ENCODE measurements around the gene SMAD9. TPM values are rescaled to one million over a fixed set of nuclear protein-coding genes. Genes with fewer than 3 reads are reported as not detected.

The SMAD9 gene
- total and polyA plus RNA-seq, 2 of the 4 experiments (the other 2 are of a cell fraction): 3.2 to 4.8 TPM

DNA sequence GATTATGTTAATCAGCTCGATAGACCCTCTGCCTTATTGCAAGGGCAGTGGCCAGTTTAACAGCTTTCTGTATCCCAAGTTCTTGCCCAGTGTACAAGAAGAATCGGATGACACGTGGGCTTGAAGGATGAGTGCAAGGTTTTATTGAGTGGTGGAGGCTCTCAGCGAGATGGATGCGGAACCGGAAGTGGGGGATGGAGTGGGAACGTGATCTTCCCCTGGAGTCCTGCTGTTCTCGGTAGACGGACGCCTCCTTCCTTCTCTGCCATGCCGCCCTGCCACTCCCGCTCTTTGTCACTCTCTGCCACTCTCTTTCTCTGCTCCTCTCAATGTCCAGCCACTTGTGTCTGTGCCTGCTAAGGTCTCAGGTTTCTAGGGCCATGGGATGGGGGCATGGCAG is 80.1 kb downstream of the SMAD9 start:
- Histone ChIP-seq H4K5ac (ENCODE audit: low read depth, low read length) (no peak overlapping the region), H2AFZ (replicated peaks; ENCODE audit: low read length, poor library complexity) (no peak overlapping the region), H3K79me1 (ENCODE audit: low read depth in 1 of 2, low read length in 2 of 2) (peaks cover 0 to 7% of the 10 kb centered on the region in 2 experiments; a peak in 2 of 4 replicates), H2BK20ac (ENCODE audit: low read depth, low read length) (no peak overlapping the region), H2BK15ac (ENCODE audit: low read depth, low read length) (no peak overlapping the region), H3K4ac (ENCODE audit: low read depth, low read length) (no peak overlapping the region), H2BK5ac (ENCODE audit: low read depth, low read length, poor library complexity, severe bottlenecking) (no peak overlapping the region), H4K20me1 (ENCODE audit: insufficient read depth, low read length) (no peaks in the 10 kb centered on the region), H4K91ac (ENCODE audit: insufficient read depth, low read depth, low read length) (no peak overlapping the region), H3K36me3 (ENCODE audit: control insufficient read depth, insufficient read depth, low read length) (peaks cover 3% of the 10 kb centered on the region; the same call in 1 of the 2 replicates), H3K9me3 (ENCODE audit: control insufficient read depth, insufficient read depth, low read length) (no peaks in the 10 kb centered on the region), H2AK5ac (ENCODE audit: low read depth, low read length) (no peak overlapping the region), H2AK9ac (replicated peaks; ENCODE audit: low read depth, low read length, poor library complexity) (no peak overlapping the region), H3K9me1 (ENCODE audit: insufficient read depth, low read length) (peaks cover 6% of the 10 kb centered on the region; the same call in 1 of the 2 replicates), H3K4me2 (ENCODE audit: low read depth, low read length) (no peak overlapping the region), H3K27ac (ENCODE audit: insufficient read depth, low read length) (no peak overlapping the region), H3K14ac (replicated peaks; ENCODE audit: low read depth, low read length) (no peak overlapping the region), H3K4me1 (ENCODE audit: control insufficient read depth, insufficient read depth, low read length) (0 out of 2 replicates have a peak, but pooled peaks cover under 1% of the 10 kb centered on the region), H3K27me3 (ENCODE audit: control insufficient read depth, insufficient read depth, low read length) (no peaks in the 10 kb centered on the region), H3K4me3 (ENCODE audit: insufficient read depth, low read depth, low read length) (no peak overlapping the region), H3K56ac (ENCODE audit: extremely low read depth, insufficient read depth, low read length) (no peak overlapping the region), H3K23ac (ENCODE audit: low read depth, low read length) (no peak overlapping the region), H3K18ac (ENCODE audit: low read depth, low read length) (no peak overlapping the region), H2BK120ac (ENCODE audit: low read depth, low read length) (no peak overlapping the region), H4K8ac (ENCODE audit: low read depth in 2 of 2, low read length in 2 of 2) (no peak overlapping the region), H3K9ac (ENCODE audit: low read depth, low read length) (no peak overlapping the region)
- no TSS peak for BruUV-seq (replicated peaks)
- intact Hi-C loops (cut with micrococcal nuclease): loop anchor here (2.0 kb wide), 2 partner anchors 419 to 557 kb away; no protein-coding TSS in a partner anchor
- dilution Hi-C loops (cut with HindIII; ENCODE audit: low sequenced_read_pairs, unreplicated experiment): no loop called here
- POLR2A ChIA-PET (ENCODE audit: unreplicated experiment): no interaction called here
- CTCF ChIA-PET: interaction anchor here (0.6 kb wide), 1 partner anchor 8 kb away, joined by 7 read pairs; no protein-coding TSS in a partner anchor
- ATAC-seq (ENCODE audit: low read depth) (no peak), DNase-seq (no peak)
- TF ChIP-seq RFX5 (IDR thresholded peaks at IDR 0.05; ENCODE audit: low read depth, low read length): no peak
- in situ Hi-C loops (cut with MboI; ENCODE audit: low sequenced_read_pairs): loop anchor here (25.0 kb wide), 1 partner anchor 772 kb away; no protein-coding TSS in a partner anchor
- 88% methylated on average over 1 of the region's 12 CpGs; no CpG with 5 or more reads in 1 of the 2 experiments for WGBS, 2 experiments (ENCODE audit: extremely low coverage in 2 of 2, insufficient read length in 1 of 2)
